ENCODE results near the gene TSPO2. TPM values are rescaled to one million over a fixed set of nuclear protein-coding genes. Genes with fewer than 3 reads are reported as not detected.

The TSPO2 gene
- total and polyA plus RNA-seq, 2 donors (not counting 3 experiments of a cell fraction or from before 2014, with no cell fraction given): not detected

- Histone ChIP-seq H3K4me3 (replicated peaks in 1 of 3; ENCODE audit: insufficient read depth in 1 of 3, low read depth in 1 of 3, low read length in 3 of 3) (no peak within 1 kb of the TSS), H3K9me1 (replicated peaks; ENCODE audit: control insufficient read depth, extremely low read depth, insufficient read depth, low read length) (no peaks in the 10 kb centered on the region), H3K36me3 (ENCODE audit: control insufficient read depth in 2 of 2, extremely low read depth in 1 of 2, insufficient read depth in 2 of 2, low read length in 2 of 2) (no peaks in the 10 kb centered on the region), H4K20me1 (replicated peaks; ENCODE audit: control insufficient read depth, extremely low read depth, insufficient read depth, low read length) (no peaks in the 10 kb centered on the region), H3K27ac (ENCODE audit: insufficient read depth, low read depth, low read length) (no peak within 1 kb of the TSS), H3K4me2 (ENCODE audit: insufficient read depth, low read length) (no peak within 1 kb of the TSS), H3K9me3 (replicated peaks; ENCODE audit: control insufficient read depth, insufficient read depth, low read length) (no peaks in the 10 kb centered on the region), H2AFZ (ENCODE audit: low read depth, low read length) (no peak within 1 kb of the TSS), H3K27me3 (ENCODE audit: control insufficient read depth in 2 of 2, insufficient read depth in 2 of 2, low read length in 2 of 2) (peaks cover 0 to 3% of the 10 kb centered on the region in 2 experiments), H3K9ac (replicated peaks; ENCODE audit: extremely low read depth, insufficient read depth, low read length) (no peak within 1 kb of the TSS), H3K79me2 (ENCODE audit: control insufficient read depth, insufficient read depth, low read length) (no peaks in the 10 kb centered on the region), H3K4me1 (ENCODE audit: control insufficient read depth, extremely low read depth, insufficient read depth, low read length) (peaks cover 5% of the 10 kb centered on the region)
- intact Hi-C loops (cut with micrococcal nuclease): no loop called here
- dilution Hi-C loops (cut with MboI; ENCODE audit: extremely low pct_ligation_motif_present, low sequenced_read_pairs): no loop called here
- FAIRE-seq: no peak
- no peak for DNase-seq (ENCODE audit: low read depth, low spot score)
- no TSS peak for BruUV-seq (replicated peaks)
- TF ChIP-seq POLR2A (IDR thresholded peaks at IDR 0.05; ENCODE audit: low read depth, low read length) (no peak), JUN (IDR thresholded peaks at IDR 0.05; ENCODE audit: borderline replicate concordance, insufficient read depth, insufficient read length, low read depth) (no peak), POLR2AphosphoS5 (IDR thresholded peaks at IDR 0.05; ENCODE audit: insufficient read depth, low read depth, low read length) (no peak), GATA2 (IDR thresholded peaks at IDR 0.05; ENCODE audit: insufficient read depth, insufficient read length, low read depth, low read length) (no peak), EZH2 (IDR thresholded peaks at IDR 0.05; ENCODE audit: borderline replicate concordance, low read depth, low read length, severe bottlenecking) (no peak), MAX (IDR thresholded peaks at IDR 0.05; ENCODE audit: insufficient read depth, insufficient read length) (no peak), MYC (IDR thresholded peaks at IDR 0.05; ENCODE audit: low read depth, low read length) (no peak), CTCF (IDR thresholded peaks at IDR 0.05; ENCODE audit: extremely low read depth in 1 of 2, insufficient read depth in 1 of 2, low read depth in 1 of 2, low read length in 2 of 2) (no peak), FOS (IDR thresholded peaks at IDR 0.05; ENCODE audit: borderline replicate concordance, insufficient read depth, low read length) (no peak)
- POLR2A ChIA-PET: no interaction called here
- CTCF ChIA-PET: interaction anchor here (2.1 to 4.3 kb wide), 2 partner anchors 13 to 25 kb away, joined by 5 to 22 read pairs; partner anchors contain the start of gene UNC5CL
Observed at GRCh38 chr6:41053041-41053440, 10.8 kb downstream of the TSPO2 start, which contains the start of gene APOBEC2. Gene APOBEC2 (plus strand): TSS chr6:41053202. CDS start chr6:41053348, 146 bp downstream.
